SW 1271 (cell line): ENCODE measurements around the gene WNK2.
"Not testable (repeated sequence)": the region's sequence is repeated elsewhere in the genome, so short reads cannot be mapped to it uniquely, and the experiment has no call there.

Experiments
- DNase-seq, 2 experiments: peaks; one replicate each; lab custom pipeline; 2025; lab: John Stamatoyannopoulos, UW

Gene WNK2

DNA sequence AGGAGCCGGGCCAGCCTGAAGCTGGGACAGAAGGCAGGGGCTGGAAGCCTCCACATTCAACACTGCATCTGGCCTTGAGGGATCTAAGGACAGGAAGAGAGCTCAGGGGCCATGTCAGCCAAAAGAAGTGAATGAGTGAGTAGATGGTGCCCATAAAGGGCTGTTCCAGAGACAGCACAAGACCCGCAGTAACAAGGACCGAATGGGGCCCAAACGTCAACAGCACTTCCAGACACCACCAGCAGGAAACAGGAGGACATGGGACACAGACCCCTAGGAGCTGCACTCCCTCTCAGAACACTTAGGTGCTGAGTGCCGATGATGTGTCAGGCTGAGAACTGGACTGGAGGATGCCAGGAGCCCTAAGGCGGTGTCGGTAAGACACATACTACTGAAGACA lies 152.8 kb downstream of the WNK2 start:
- DNase-seq, result no peak

- not testable (repeated sequence) for DNase-seq
Observed at GRCh38 chr9:93338196-93338595, 154.3 kb downstream of the WNK2 start.

- no peak for DNase-seq
Observed at GRCh38 chr9:93340091-93340490, 156.2 kb downstream of the WNK2 start.

GRCh38 chr9:93341820-93342219 lies 157.9 kb downstream of the WNK2 start:
- not testable (repeated sequence) for DNase-seq

DNA sequence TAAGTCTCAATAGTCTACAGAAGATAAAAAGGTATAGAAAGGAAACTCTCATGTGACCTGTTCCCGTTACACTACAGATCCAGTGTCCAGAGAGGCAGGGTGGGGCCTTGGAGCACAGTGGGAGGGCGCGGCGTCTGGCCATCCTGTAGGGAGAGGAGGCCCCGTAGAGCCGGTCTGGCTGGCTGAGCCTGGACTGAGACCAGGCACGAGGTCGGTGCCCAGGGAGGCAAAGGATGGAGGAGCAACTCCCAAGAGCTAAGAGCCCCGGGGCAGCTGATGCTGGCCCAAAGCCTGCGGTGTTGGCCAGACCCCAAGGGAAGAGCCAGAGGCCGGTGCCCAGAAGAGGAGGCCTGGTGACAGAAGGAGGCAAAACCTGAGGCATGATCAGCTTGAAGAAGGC lies 158.5 kb downstream of the WNK2 start:
- not testable (repeated sequence) for DNase-seq

GRCh38 chr9:93343663-93344062 lies 159.7 kb downstream of the WNK2 start:
- no peak for DNase-seq

DNA sequence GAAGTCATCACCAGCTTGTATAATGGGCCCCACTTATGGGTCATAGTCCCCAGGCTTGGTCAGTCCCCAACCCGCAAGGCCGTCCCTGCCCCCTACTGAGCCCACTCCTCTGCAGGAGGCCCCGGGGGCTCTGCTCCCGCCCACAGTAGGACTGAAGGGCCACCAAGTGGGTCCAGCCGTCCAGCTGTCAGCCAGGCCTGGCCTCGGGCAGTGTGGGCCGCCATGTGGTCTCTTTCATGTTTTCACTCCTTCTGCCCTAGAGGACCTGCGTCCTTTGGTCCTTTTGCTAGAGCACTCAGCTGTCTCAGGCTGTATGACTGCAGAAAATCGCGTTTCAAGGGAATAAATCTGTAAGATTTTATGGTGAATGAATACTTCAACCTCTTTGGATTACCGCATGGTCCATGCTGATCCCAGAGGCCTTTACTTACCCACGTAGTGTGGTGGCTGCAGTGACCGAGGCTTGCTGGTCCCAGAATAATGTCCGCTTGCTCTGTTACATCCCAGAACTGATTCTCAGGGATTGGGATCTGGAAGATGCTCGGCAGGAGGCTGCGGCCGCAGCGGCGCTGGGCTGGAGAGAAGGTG lies 161.8 kb downstream of the WNK2 start:
- DNase-seq, result no peak

DNA sequence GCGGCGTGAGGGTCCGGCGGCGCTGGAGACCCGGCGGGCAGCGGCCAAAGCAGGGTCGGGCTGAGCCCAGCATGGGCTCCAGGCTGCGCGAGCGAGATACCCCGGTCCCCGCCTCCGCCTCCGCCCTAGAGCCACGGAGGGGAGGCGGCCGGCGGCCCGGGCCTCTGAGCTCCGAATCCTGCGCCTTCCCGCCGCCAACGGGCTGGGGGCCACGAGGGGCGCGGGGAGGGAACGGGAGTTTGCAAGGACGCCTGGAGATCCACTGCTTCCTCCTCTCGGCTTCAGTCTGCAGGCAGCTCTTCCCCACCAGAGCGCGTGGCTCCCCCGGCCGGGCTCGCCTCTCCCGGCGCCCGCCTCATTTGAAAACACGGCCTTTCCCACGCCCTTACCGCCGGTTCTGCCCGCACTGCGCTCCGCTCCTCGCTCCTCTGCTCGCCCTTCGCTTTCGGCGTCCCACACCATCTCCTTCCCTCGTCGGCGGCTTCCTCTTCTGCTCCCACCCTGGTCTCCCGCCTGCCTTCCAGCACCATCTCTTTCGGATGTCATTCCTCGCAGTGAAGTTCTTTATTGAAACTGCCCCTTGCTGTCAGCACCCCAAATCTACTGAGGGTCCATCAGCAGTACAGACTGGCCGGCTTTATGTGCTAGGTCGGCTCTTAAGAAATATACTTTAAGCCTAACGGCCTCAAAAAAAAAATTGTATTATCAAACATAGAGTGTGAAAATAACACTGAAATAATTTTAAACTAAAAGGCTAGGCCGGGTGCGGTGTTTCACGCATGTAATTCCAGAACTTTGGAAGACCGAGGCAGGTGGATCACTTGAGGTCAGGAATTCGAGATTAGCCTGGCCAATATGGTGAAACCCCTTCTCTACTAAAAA lies 162.5 kb downstream of the WNK2 start:
- DNase-seq, result no peak

- DNase-seq, result not testable (repeated sequence)
Observed at GRCh38 chr9:93347371-93347975, 163.5 kb downstream of the WNK2 start.

DNA sequence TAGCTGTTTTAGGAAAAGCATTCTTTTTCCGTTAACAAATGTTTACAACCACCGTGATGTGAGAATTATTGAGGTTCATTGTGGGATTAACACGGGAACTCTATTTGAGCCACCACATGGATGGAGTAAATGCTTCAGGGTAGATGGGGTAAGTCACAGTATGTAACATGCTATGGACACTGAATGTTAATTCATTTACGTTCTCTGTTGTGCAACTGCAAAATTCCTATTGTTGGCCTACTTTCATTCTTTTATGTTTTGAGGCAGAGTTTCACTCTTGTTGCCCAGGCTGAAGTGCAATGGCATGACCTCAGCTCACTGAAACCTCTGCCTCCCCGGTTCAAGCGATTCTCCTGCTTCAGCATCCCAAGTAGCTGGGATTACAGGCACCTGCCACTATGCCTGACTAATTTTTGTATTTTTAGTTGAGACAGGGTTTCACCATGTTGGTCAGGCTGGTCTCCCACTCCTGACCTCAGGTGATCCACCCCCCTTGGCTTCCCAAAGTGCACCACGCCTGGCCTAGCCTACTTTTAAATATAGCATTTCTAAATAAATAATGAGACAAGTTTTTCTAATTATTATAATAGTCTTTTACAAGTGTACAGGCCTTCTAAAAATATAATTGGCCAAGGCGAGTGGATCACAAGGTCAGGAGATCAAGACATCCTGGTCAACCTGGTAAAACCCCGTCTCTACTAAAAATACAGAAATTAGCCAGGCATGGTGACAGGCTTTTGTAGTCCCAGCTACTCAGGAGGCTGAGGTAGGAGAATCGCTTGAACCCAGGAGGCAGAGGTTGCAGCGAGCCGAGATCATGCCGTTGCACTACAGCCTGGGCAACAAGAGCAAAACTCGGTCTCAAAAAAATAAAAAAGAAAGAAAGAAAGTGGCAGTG lies 169.7 kb downstream of the WNK2 start:
- not testable (repeated sequence) for DNase-seq

DNA sequence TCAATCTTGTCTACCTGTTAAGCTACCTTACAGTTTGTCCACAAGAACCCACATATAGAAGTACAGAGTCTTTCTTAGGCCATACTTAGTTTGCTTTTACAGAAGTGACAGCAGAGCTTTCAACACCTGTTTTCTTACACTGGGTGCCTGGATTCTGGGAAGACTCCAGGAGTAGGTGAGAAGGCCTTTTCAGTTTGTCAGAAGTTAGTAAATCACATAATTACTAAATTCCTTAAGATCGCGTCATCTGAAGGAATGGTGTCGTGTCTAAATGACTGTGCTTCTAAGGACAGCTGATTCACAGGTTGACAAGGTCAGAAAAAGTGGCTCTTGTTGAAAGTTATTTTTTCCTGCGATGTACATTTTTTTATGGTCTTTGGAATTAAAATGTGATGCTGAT lies 170.5 kb downstream of the WNK2 start:
- DNase-seq, result peak; percentile 56 to 76

GRCh38 chr9:93355827-93356226 lies 171.9 kb downstream of the WNK2 start:
- no peak for DNase-seq

DNA sequence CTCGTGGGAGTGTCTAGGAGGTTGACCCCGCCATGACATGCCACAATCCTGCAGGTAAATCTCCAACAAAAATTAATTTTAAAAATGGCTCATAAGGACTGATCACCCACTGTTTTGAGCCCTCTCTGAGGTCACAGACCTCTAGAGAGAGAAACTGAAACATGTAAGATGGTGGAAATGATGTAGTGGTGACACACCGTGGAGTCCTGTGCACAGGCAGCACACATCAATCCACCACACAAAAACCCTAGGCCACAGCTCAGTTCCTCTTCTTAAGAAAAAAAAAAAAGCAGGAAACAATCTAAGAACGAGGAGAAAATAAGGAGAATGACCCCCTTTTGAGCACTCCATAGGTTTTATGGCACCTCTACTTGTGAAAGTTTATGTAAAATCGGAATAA lies 173.7 kb downstream of the WNK2 start:
- DNase-seq, result no peak

GRCh38 chr9:93359907-93360306 lies 176.0 kb downstream of the WNK2 start:
- not testable (repeated sequence) for DNase-seq

DNA sequence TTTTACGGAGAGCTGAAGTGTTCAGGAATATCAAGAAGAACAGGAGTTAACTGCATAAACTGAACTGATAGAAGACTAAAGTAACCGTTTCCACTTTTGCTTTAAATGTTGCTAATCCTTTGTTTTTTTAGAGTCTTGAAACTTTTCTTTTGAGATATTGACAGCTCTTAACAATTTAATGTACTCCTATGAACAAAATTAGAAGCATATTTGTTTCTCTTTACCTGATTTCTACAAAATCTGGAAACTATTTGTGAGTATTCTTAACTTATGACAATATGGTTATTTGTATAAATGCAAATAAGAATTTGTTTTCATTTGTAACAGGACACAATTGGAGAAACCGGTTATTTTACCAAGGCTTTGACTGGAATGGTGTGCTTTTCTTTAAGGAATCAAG lies 178.1 kb downstream of the WNK2 start:
- no peak for DNase-seq

DNA sequence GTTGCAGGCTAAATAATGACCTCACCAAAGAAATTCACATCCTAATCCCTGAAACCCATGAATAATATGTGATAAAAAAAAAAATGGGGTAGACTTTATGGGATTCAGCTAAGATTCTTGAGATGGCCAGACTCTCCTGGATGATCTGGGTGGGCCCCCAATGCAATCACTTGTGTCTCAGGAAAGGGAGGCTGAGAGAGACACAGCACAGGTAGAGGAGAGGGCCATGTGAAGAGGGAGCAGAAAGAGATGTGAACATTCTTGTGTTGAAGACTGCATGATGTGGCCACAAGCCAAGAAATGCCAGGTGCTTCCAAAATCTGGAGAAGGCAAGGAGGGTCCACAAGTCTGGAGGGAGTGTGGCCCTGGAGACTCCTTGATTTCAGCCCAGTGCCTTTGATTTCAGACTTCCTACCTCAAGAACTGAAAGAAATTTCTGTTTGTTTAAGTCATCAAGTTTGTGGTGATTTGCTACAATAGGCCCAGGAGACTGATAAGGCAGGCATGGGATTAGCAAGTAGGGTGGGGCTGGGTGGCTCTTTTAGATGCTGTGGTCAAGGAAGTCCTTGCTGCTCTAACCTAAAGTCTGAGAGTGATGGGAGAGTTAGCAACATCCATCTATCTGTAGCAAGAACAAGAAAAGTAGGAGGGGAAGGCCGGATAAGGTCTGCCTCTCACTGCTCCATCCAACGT lies 180.9 kb downstream of the WNK2 start:
- no peak for DNase-seq

DNA sequence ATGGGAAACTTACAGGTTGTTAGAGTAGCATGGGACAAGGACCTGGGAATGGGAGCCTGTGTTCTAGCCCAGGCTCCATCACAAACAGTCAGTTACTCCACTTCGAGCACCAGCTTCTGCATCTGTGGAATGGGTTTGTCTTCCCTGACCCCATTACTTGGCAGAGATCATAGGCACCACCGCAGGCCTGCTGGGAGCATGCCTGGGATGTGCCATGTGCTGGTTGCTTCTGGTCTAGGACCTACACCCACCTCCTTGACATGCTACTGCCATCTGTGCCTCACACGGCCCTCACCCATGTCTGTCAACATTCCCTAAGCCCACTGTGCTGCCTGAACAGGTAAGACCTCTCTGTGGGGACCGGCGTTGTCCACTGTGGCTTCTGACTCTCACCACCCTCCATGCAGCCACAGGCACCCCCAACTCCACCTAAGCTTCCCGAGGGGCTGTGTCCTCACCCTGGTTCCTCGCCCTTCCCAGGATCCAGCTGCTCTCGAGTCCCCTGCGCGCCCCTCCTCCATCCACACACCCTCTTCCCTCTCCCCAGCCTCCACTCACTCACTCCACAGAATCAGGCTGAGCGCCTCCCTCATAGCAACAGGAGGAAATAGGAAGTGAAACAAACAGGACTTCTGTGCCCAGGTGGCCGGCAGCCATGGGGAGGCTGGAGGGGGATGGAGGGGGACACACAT lies 181.6 kb downstream of the WNK2 start:
- DNase-seq, result no peak

DNA sequence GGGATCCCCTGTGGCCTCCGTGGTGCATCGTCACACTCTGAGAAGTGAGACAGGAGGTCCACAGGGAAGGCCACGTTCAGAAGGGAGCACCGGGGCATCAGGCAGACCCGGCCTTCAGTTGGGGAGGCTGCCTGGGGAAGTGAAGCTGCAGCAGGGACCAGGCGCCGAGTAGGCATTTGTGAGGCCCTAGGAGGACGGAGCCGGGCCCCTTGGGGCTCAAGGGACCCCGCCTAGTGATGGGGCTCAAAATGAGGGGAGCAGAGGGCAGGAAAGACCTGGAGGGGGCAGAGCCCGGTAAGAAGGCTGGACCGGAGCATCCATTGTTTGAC lies 182.1 kb downstream of the WNK2 start:
- no peak for DNase-seq

- DNase-seq, result not testable (repeated sequence)
Observed at GRCh38 chr9:93366486-93366885, 182.5 kb downstream of the WNK2 start.

- DNase-seq, result no peak
Observed at GRCh38 chr9:93368437-93368836, 184.5 kb downstream of the WNK2 start.

- DNase-seq, result no peak
Observed at GRCh38 chr9:93369686-93370085, 185.7 kb downstream of the WNK2 start.
